GM23248 (cell line): Measurements from ENCODE around the gene KCNG1. TPM values are rescaled to one million over a fixed set of nuclear protein-coding genes. Genes with fewer than 3 reads are reported as not detected.

Experiments
- DNase-seq: peaks from one replicate; pipeline ENCODE4 v3.0.0-alpha.2; 2015
- H2AFZ ChIP-seq: fragments of 200-600 bp; sonication (generic); 2 replicates; pipeline ENCODE4 v1.6.1; 2016; ENCODE audit warnings: antibody characterized with exemption
- H3F3A ChIP-seq: fragments of 200-600 bp; sonication (generic); 2 replicates; pipeline ENCODE4 v1.6.1; 2016; ENCODE audit warnings: mild to moderate bottlenecking, antibody characterized with exemption, mixed run types; ENCODE audit not compliant: insufficient read depth
- H3K27ac ChIP-seq: fragments of 200-600 bp; sonication (generic); 2 replicates; pipeline ENCODE4 v1.5.1; 2016; ENCODE audit warnings: mild to moderate bottlenecking
- H3K27me3 ChIP-seq: fragments of 200-600 bp; sonication (generic); replicated peaks from 2 replicates; pipeline ENCODE4 v1.6.1; 2016; ENCODE audit warnings: mild to moderate bottlenecking; ENCODE audit not compliant: insufficient read depth
- H3K36me3 ChIP-seq: fragments of 200-600 bp; sonication (generic); 2 replicates; pipeline ENCODE4 v1.6.1; 2016; ENCODE audit warnings: low read depth, mild to moderate bottlenecking
- H3K4me1 ChIP-seq: fragments of 200-600 bp; sonication (generic); 2 replicates; pipeline ENCODE4 v1.6.1; 2016; ENCODE audit warnings: mild to moderate bottlenecking; ENCODE audit not compliant: insufficient read depth
- H3K4me2 ChIP-seq: fragments of 200-600 bp; sonication (generic); one replicate; pipeline ENCODE4 v1.6.1; 2016; ENCODE audit warnings: mild to moderate bottlenecking; ENCODE audit not compliant: unreplicated experiment
- H3K4me3 ChIP-seq: fragments of 200-600 bp; sonication (generic); 2 replicates; pipeline ENCODE4 v1.5.1; 2016; ENCODE audit warnings: mild to moderate bottlenecking
- H3K79me2 ChIP-seq: fragments of 200-600 bp; sonication (generic); 2 replicates; pipeline ENCODE4 v1.6.1; 2016; ENCODE audit warnings: mild to moderate bottlenecking; ENCODE audit not compliant: insufficient read depth
- H3K9ac ChIP-seq: fragments of 200-600 bp; sonication (generic); 2 replicates; pipeline ENCODE4 v1.6.1; 2016; ENCODE audit warnings: mild to moderate bottlenecking
- H3K9me2 ChIP-seq: fragments of 200-600 bp; sonication (generic); 2 replicates; pipeline ENCODE4 v1.6.1; 2016; ENCODE audit warnings: mixed run types, mild to moderate bottlenecking, moderate library complexity; ENCODE audit not compliant: insufficient read depth
- H3K9me3 ChIP-seq: fragments of 200-600 bp; sonication (generic); one replicate; pipeline ENCODE4 v1.6.1; 2017; ENCODE audit warnings: low read depth
- H4K20me1 ChIP-seq: fragments of 200-600 bp; sonication (generic); 2 replicates; pipeline ENCODE4 v1.6.0; 2016; ENCODE audit not compliant: insufficient read depth
- EZH2 ChIP-seq: fragments of 200-600 bp; sonication (generic); IDR thresholded peaks from 2 replicates; pipeline ENCODE4 v1.6.1; 2018; ENCODE audit warnings: antibody characterized with exemption, mild to moderate bottlenecking; ENCODE audit not compliant: insufficient read depth, poor library complexity, severe bottlenecking
- EZH2phosphoT487 ChIP-seq: fragments of 200-600 bp; sonication (generic); IDR thresholded peaks from 2 replicates; pipeline ENCODE4 v1.6.1; 2018; ENCODE audit warnings: antibody characterized with exemption, moderate library complexity, mild to moderate bottlenecking, low read depth; ENCODE audit not compliant: insufficient read depth
- WGBS, 2 experiments: methylation state at CpG; one replicate each; pipeline ENCODE4 v1.1.6; 2015 to 2017; ENCODE audit warnings: low lambda C conversion rate in 2 of 2, low coverage in 1 of 2; ENCODE audit errors: missing lambda C conversion rate in 2 of 2; 5-methylcytosine and 5-hydroxymethylcytosine counted together
- in situ Hi-C: fragments of 300-500 bp; cut with MboI; formaldehyde crosslinking; loops from 2 replicates; pipeline ENCODE4 v1.15.0; 2020
- polyA plus RNA-seq: library from polyadenylated mRNA; unstranded; fragments of >200 nt; fragmentation: Nextera tagmentation; extraction: Ambion mirVana; gene quantifications from 2 replicates; pipeline ENCODE4 v1.2.1, GENCODE V29; 2016
- total RNA-seq: library from RNA; depleted of rRNA; stranded (reverse); fragments of >200 nt; shearing (Covaris generic); gene quantifications from 2 replicates; pipeline ENCODE4 v1.2.3, GENCODE V29; 2014

The KCNG1 gene
- total and polyA plus RNA-seq, 2 experiments from 2014 or later = 10.4 to 29.0 TPM

DNA sequence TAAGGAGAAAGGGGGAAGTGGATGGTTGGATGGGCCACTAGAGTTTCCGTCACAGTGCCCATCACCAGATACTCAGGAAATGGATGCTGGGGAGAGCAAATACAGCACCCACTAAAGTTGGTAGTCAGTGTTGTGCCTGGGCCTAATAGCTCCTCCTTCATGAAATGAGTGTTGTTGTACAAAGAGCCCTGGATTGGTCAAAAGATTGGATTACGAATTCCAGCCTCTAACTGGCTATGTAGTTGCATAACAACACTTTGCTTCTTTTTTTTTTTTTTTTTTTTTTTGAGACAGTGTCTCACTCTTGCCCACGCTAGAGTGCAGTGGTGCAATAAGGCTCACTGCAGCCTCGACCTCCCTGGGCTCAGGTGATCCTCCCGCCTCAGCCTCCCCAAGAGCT is 27.4 kb downstream of the KCNG1 start:
- no peak overlapping the region for H3K27ac ChIP-seq
- H3K27me3 ChIP-seq = no peaks in the 10 kb centered on the region
- 71 to 81% methylated on average over 4 to 5 of the region's 5 CpGs for WGBS, 2 experiments
- H3K9ac ChIP-seq = no peak overlapping the region
- no peaks in the 10 kb centered on the region for H3K9me3 ChIP-seq
- H3K4me3 ChIP-seq = no peak overlapping the region
- H2AFZ ChIP-seq = no peak overlapping the region
- TF ChIP-seq EZH2 = no peak
- no peak for TF ChIP-seq EZH2phosphoT487
- H3K4me2 ChIP-seq = no peak overlapping the region
- H3K9me2 ChIP-seq = no peaks in the 10 kb centered on the region
- H3K36me3 ChIP-seq = no peaks in the 10 kb centered on the region
- H3F3A ChIP-seq = no peaks in the 10 kb centered on the region; the same call in 1 of the 2 replicates
- no peaks in the 10 kb centered on the region for H4K20me1 ChIP-seq
- in situ Hi-C loops = loop anchor here (25.0 kb wide), 2 partner anchors 792 to 1092 kb away; no protein-coding TSS in a partner anchor
- peak; percentile 56 for DNase-seq
- H3K4me1 ChIP-seq = peaks cover 7% of the 10 kb centered on the region
- no peaks in the 10 kb centered on the region for H3K79me2 ChIP-seq

GRCh38 chr20:50993876-50994275 is 29.0 kb downstream of the KCNG1 start:
- no peak for DNase-seq
- Histone ChIP-seq H3K4me1 (peaks cover 7% of the 10 kb centered on the region), H3K27me3 (no peaks in the 10 kb centered on the region), H3K9me3 (no peaks in the 10 kb centered on the region), H3K27ac (no peak overlapping the region), H2AFZ (no peak overlapping the region), H3F3A (no peaks in the 10 kb centered on the region; the same call in 1 of the 2 replicates), H3K4me3 (no peak overlapping the region), H3K4me2 (no peak overlapping the region), H4K20me1 (no peaks in the 10 kb centered on the region), H3K79me2 (no peaks in the 10 kb centered on the region), H3K36me3 (no peaks in the 10 kb centered on the region), H3K9me2 (no peaks in the 10 kb centered on the region), H3K9ac (no peak overlapping the region)
- WGBS, 2 experiments = 74 to 77% methylated on average over 9 of the region's 9 CpGs
- TF ChIP-seq EZH2 = no peak
- in situ Hi-C loops = loop anchor here (25.0 kb wide), 2 partner anchors 793 to 1093 kb away; no protein-coding TSS in a partner anchor

DNA sequence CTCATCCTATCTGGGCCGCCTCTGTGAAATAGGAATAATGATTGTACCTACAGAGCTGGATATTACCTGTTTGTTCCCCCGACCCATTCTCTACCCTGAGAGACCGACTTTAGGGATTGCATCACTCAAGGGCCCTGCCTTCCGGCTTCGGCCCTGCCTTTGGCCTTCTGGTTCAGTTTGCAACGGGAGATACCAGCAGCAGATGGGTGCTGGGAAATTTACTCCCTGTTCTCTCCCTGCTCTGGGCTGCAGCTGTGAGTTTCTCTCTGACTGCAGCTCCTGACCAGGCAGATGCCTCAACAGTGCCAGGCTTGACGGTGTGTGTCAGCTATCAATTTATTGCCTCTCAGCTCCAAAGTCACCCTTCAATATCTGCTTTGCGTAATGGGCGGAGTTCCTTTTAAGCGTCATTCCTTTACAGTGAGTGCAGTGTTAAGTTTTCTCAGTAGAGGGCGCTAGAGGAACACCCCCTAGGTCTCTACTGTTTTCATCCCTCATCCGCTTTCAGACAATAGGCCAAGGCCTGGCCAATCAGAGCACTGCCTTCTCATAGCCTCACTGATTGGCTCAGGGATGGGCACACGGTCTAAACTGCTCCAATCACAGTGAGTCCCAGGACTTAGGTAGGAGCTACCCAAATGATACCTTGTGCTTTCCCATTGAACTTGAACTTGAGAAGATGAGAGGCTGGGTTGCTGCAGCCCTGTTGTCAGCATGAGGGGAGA is 30.0 kb downstream of the KCNG1 start:
- in situ Hi-C loops = loop anchor here (25.0 kb wide), 2 partner anchors 794 to 1094 kb away; no protein-coding TSS in a partner anchor
- no peaks in the 10 kb centered on the region; the same call in 1 of the 2 replicates for H3F3A ChIP-seq
- H3K4me1 ChIP-seq = peaks cover 7% of the 10 kb centered on the region
- peak; percentile 74 for DNase-seq
- TF ChIP-seq EZH2phosphoT487 = no peak
- TF ChIP-seq EZH2 = no peak
- WGBS, 2 experiments = 46 to 49% methylated on average over 13 of the region's 13 CpGs
- H4K20me1 ChIP-seq = no peaks in the 10 kb centered on the region
- no peak overlapping the region for H3K4me3 ChIP-seq
- no peak overlapping the region for H3K27ac ChIP-seq
- no peaks in the 10 kb centered on the region for H3K9me3 ChIP-seq
- H3K36me3 ChIP-seq = no peaks in the 10 kb centered on the region
- peak overlapping the region; percentile 53 for H2AFZ ChIP-seq
- no peaks in the 10 kb centered on the region for H3K27me3 ChIP-seq
- no peak overlapping the region for H3K4me2 ChIP-seq
- H3K79me2 ChIP-seq = no peaks in the 10 kb centered on the region
- H3K9me2 ChIP-seq = no peaks in the 10 kb centered on the region
- H3K9ac ChIP-seq = no peak overlapping the region

DNA sequence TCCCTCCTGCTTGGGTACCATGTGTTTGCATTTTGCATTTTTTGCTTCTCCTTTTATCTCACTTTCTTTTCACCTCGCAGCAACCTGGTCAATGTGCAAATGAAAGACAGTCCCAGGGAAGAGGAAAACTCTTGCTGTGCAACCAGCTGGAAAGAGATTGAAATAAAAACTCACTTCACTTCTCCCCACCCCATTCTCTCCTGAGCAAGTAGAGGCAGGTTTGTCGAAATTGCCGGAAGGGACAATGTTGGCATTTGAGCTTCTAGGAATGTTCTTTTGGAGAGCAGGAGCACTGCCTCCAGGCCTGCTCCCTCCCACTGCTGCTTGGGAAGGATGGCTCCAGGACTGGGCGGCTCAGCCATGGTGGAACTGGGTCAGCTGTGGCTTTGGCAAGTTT is 30.6 kb downstream of the KCNG1 start:
- no peaks in the 10 kb centered on the region; the same call in 1 of the 2 replicates for H3F3A ChIP-seq
- no peak for DNase-seq
- no peaks in the 10 kb centered on the region for H3K36me3 ChIP-seq
- no peaks in the 10 kb centered on the region for H3K79me2 ChIP-seq
- no peaks in the 10 kb centered on the region for H3K27me3 ChIP-seq
- no peak overlapping the region for H3K4me3 ChIP-seq
- no peak overlapping the region for H3K9ac ChIP-seq
- in situ Hi-C loops = loop anchor here (25.0 kb wide), 2 partner anchors 795 to 1095 kb away; no protein-coding TSS in a partner anchor
- no peak overlapping the region for H3K4me2 ChIP-seq
- WGBS, 2 experiments = 47 to 54% methylated on average over 4 of the region's 4 CpGs
- no peaks in the 10 kb centered on the region for H3K9me3 ChIP-seq
- no peak for TF ChIP-seq EZH2phosphoT487
- no peaks in the 10 kb centered on the region for H4K20me1 ChIP-seq
- H2AFZ ChIP-seq = peak overlapping the region; percentile 53
- H3K4me1 ChIP-seq = peaks cover 7% of the 10 kb centered on the region
- no peaks in the 10 kb centered on the region for H3K9me2 ChIP-seq
- H3K27ac ChIP-seq = no peak overlapping the region
